ENCODE measurements around the gene MAPK10.
A peak's percentile ranks its signal among the peaks of the same experiment; 100 is the strongest.
"Not testable (repeated sequence)": the region's sequence is repeated elsewhere in the genome, so short reads cannot be mapped to it uniquely, and the experiment has no call there.

MAPK10 gene

DNA sequence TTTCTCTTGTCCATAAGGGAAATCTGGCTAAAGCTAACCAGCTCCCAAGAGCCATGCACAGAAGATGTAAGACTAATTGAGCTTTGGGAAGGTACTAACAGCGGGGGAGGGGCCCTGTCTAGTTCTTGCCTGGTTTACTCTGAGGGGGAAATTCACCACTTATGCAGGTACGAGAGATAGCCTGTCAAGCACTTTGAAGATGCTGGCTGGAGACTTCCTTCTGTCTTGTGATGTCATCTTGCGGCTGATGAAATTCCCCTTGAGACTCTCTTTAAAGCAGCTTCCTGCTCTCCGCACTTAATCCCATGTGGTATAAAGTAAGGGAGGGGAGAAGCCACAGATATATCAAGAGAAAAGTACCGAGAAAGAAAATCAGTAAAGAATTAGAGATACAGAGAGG, 345.3 kb downstream of the MAPK10 start:
- H3K27ac ChIP-seq = no peak overlapping the region
- no peak overlapping the region for H3K4me3 ChIP-seq

DNA sequence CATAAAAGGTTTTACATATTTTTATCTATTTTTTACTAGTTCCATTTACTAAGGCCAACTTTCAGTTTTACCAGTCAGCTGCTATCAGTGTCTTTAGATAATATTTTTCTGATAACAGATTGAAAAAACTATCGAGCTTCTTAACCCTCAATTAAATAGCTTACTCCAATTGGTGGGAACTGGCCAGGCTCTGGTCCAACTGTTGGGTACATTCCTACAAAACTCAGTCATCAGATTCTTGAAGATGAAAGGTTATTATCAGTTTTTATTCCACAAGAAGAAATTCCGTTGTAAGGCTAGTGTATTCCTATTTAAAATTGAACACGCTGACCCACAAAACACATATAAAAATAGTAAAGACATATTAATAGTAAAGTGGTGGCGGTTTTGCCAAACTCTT, 346.2 kb downstream of the MAPK10 start:
- Histone ChIP-seq H3K4me3 (no peak overlapping the region), H3K27ac (no peak overlapping the region)

DNA sequence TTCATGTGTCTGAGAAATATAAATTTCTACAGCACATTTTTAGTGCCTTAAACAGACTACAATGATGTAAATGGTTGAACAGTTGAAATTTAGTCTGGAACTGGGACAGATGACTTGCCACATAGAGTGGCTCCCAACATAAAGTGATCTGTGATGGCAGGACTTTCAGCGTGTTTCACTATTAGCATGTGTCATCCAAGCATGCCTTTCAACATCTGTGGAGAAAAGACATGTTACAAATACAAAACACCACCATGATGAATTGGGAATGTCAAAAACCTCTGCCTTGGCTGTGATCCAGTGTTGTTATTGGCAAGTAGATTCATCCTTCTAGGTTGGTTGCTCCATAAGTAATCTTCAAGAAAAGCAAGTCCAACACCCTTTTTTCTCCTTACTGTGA, 348.7 kb downstream of the MAPK10 start:
- H3K4me3 ChIP-seq = no peak overlapping the region
- H3K27ac ChIP-seq = no peak overlapping the region

DNA sequence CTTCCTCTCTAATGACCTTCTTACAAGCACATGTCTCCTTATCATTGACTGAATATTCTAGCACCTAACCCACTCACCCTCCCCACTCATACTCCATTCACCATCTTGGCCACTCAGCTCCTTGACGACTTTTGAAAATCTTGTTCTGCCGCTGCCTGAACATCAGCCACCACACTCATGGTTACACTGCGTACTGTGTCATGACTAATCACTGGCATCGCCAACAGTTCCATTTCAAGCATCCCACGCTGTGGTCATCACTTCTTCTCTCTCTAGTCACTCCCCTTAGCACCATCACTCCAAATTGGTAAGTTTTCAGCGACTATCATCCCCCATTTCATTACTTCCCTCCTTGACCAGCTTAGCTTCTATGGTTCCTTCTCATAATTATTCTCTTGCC, 352.8 kb downstream of the MAPK10 start:
- no peak overlapping the region for H3K27ac ChIP-seq
- H3K4me3 ChIP-seq = no peak overlapping the region

DNA sequence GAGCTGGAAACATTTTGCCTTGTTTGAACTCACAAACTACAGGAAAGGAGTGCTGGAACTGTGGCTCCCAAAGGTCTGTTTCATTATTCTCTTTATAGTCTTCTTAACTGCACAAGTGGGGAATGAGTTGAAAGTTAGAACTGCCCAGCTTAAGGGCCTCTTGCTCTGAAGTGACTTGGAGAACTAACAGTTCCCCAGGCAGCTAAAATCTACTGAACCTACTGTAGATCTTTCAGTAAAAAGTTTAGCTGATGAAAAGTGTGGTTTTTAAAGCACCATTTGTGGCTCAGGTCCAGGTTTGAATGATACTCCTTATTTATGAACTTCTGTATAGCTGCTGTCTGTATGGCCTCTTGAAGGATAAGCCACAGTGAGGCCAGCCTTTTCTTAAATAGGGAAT, 353.8 kb downstream of the MAPK10 start:
- H3K4me3 ChIP-seq = no peak overlapping the region
- H3K27ac ChIP-seq = no peak overlapping the region

DNA sequence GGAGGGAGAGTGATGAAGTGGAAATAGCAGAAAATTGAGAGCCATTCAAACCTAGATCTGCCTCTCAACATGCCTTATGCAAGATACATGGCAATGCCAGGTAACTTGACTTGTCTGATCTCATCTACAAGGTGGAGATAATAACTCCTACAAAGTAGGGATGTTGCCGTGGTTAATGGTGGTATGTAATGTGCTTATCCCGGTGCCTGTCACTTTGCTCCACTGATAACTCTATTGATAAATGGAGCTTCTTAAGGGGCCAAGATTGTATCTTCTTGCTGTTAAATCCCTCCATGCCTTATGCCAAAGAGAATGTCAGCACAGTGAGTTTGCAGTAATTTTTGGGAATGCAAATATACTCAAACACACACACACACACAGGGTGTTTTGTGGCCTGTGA, 355.8 kb downstream of the MAPK10 start:
- no peak overlapping the region for H3K4me3 ChIP-seq

DNA sequence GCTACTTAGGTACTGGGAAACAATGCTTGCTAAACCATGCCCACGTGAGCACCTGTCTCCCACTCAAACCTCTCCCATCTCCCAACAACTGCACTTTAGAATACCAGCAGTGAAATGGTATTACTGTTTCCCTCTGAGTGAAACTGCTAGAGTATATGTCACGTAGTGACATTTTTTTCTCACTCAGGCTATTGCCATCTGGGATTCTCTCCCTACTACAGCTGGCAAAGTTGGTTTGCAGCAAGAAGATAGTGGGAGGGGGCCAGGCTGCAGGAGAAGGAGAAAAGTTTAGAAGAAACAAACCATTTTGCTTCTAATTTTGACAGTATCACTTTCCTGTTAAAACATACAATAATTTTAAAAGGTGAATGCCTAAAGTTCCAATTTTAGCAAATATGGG, 358.3 kb downstream of the MAPK10 start:
- H3K4me3 ChIP-seq = no peak overlapping the region

More for the DNA sequence above, 355.8 kb downstream of the MAPK10 start:
- no peak overlapping the region for H3K27ac ChIP-seq

DNA sequence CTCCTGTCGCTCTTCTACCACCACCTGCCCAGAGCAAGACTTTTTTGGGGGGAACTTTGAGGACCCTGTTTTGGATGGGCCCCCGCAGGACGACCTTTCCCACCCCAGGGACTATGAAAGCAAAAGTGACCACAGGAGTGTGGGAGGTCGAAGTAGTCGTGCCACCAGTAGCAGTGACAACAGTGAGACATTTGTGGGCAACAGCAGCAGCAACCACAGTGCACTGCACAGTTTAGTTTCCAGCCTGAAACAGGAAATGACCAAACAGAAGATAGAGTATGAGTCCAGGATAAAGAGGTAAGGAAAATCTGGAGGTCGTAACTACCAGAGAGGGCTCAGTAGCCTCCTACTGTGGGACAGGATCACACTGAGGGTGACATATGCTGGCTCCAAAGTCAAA, 364.5 kb downstream of the MAPK10 start:
- H3K27ac ChIP-seq = no peak overlapping the region

More for the DNA sequence above, 358.3 kb downstream of the MAPK10 start:
- H3K27ac ChIP-seq = no peak overlapping the region

DNA sequence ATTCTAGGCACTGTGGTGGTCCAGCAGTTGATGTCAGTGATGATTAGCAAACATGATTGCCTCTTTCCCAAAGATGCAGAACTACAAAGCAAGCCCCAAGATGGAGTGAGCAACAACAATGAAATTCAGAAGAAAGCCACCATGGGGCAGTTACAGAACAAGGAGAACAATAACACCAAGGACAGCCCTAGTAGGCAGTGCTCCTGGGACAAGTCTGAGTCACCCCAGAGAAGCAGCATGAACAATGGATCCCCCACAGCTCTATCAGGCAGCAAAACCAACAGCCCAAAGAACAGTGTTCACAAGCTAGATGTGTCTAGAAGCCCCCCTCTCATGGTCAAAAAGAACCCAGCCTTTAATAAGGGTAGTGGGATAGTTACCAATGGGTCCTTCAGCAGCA, 365.3 kb downstream of the MAPK10 start:
- Histone ChIP-seq H3K4me3 (no peak overlapping the region), H3K27ac (no peak overlapping the region)

More for the DNA sequence above, 364.5 kb downstream of the MAPK10 start:
- H3K4me3 ChIP-seq = no peak overlapping the region

DNA sequence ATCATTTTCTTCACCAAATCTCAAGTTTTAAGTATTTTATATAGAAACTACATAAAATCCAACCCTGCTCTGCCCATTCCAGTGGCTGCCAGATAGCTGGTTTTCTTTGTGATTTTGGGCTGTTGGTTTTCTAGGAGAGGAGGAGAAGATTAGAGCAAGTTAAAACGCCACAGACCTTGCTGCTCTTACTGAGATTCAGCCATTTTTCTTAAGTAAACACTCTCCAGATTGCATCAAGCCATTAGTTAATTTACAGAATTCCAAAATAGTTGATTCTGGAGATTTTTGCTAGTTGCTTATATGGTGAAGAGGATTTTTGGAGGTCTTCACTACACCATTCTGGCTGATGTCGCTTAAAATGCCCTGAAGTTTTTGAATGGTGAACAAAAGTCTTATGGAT, 366.2 kb downstream of the MAPK10 start:
- H3K27ac ChIP-seq = no peak overlapping the region
- no peak overlapping the region for H3K4me3 ChIP-seq

DNA sequence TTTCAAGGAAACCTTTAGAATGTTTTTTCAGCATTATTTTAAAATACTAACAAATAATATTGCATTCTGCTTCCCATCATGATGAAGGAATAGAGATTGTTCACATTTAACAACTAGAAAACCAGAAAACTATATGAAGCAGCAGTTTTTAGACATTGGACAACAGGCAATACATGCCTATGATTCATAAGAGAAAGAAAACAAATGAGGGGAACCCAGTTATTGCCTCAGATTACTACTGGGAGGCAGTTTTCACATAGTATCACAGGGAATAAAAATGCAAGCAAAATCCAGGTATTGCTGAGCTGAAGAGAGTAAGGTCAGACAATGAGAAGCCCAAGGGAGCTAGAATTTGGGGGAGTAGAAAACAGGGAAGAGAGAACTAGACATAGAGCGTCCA, 373.6 kb downstream of the MAPK10 start:
- H3K27ac ChIP-seq = no peak overlapping the region
- no peak overlapping the region for H3K4me3 ChIP-seq

DNA sequence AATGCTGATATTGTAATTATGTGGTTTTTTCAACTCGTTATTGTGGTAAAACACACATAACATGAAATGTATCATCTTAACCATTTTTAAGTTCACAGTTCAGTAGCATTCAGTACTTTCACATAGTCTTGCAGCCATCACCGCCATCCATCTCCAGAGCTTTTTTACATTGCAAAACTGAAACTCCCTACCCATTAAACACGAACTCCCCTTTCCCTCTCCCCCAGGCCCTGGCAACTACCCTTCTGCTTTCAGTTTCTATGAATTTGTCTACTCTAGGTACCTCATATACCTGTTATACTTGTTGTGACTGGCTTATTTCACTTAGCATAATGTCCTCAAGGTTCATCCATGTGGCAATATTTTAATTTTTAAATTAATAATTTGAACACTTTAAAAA, 380.6 kb downstream of the MAPK10 start:
- H3K4me3 ChIP-seq = no peak overlapping the region
- H3K27ac ChIP-seq = no peak overlapping the region

DNA sequence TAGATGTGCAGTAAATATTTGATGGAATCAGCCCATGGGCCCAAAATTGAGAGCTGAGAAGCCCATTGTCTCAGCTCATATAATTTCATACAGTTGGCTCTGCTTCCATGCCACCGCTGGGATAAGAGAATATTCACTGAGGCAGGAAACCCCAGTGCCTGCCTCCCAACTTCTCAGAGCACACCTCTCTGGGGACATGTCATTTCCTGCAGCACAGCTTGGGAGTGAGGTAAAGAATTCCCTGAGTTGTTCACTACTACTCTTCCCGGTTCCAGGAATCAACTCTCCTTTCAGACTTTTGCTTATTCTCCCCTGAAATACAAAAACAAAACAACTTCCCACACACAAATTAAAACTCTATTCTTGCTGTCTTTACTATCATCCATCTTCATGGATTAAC, 389.3 kb downstream of the MAPK10 start:
- no peak overlapping the region for H3K4me3 ChIP-seq
- no peak overlapping the region for H3K27ac ChIP-seq

DNA sequence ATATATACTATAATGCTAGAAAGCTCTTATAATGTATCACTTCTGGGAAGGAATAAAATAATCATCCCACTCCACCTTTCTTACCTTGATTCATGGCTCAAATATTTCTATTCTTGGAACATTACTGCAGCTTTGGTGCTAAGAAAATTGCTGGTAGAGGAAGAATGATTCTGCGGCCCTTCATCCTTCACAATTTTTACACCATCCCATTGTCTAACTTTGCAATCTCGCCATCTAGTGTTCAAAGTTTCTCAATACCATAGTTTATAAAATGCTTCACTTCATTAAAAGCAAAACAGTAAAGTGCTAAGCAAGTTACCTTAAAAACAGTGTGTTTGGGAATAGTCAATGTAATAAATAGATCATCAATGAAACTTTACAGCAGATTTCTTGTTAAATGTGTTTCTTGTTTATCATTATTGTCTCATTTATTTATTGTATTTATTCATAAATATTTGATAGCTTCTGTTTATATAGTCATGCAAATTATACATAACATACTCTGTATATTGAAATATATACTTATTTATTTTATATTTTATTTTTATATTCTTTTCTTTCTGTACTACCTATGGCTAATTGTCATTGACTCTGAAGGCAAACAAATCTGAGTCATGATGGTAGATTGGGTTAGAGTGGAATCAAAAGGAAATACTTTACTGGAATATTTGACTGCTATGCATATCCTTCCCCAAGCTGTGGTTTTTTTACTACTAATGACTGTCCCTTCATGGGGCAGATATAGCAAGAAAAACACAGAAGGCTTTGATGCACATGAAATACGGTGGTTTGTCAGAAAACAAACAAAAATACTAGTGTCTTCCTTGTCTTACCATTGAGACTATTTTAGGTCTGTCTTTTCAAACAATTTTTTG, 390.7 kb downstream of the MAPK10 start:
- Histone ChIP-seq H3K4me3 (no peak overlapping the region), H3K27ac (no peak overlapping the region)

DNA sequence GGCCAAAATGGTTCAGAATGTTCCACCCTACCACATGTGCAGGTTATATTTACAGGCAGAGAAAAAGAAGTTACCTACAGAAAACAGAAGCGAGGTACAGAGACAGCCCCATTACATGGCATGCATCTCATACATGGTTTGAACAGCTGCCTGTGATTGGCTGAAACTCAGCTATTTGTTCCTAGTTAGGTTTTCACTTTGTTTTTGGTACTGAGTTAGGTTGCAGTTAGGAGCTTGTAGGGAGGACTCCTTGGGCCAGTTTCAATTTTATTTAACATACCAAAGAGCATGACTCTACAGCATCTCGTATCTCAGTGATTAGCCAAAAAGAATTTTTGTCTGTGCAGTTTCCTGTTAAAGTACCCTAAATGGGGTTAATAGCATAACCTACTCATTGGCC, 392.0 kb downstream of the MAPK10 start:
- peak overlapping the region in 2 of 21 experiments; percentile 7 to 22 for H3K27ac ChIP-seq
- no peak overlapping the region for H3K4me3 ChIP-seq

DNA sequence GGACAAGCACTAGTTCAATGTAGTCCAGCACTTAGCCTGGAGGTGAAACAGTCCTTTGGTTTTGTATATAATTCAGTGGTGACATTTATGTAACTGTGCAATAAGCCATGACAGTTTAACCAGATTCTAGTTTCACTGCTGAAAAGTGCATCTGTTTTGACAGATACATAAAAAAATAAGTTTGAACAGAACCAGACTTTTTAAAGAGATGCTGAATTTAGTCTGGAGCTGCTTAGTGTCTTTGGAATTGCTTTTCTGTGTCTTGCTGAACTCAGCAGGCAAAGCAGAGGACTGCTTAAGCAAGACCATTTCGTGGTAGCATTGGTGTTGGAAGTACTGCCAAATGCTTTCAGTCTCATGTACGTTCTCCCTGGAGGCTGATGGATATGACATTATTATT, 393.5 kb downstream of the MAPK10 start:
- H3K27ac ChIP-seq = peak overlapping the region in 3 of 21 experiments; percentile 14 to 57 (median 14)

DNA sequence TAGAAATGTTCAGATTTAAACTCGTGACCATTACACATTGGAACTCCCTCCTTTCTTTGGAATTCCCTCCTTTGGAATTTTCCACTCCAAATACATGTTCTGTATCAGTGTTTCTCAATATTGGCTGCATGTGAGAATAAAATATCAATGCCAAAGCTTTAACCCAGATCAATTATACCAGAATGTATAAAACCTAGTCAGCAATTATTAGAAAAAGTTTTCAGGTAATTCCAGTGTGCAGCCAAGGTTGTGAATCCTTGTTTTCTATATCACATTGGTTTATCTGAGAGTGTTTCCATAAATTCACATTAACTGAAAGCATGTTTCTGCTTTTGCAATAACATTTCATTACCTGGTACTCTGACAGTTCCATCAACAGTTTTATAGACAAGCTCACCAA, 394.3 kb downstream of the MAPK10 start:
- no peak overlapping the region for H3K4me3 ChIP-seq
- peak overlapping the region in 2 of 21 experiments; percentile 14 to 57 for H3K27ac ChIP-seq

More for the DNA sequence above, 393.5 kb downstream of the MAPK10 start:
- no peak overlapping the region for H3K4me3 ChIP-seq

DNA sequence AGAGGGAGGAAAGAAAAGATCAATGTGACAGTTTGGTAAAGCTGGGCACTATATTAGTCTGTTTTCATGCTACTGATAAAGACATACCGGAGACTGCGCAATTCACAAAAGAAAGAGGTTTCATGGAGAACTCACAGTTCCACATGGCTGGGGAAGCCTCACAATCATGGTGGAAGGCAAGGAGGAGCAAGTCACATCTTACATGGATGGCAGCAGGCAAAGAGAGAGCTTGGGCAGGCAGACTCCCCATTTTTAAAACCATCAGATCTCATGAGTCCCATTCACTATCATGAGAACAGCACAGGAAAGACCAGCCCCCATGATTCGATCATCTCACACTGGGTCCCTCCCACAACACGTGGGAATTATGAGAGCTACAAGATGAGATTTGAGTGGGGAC, 394.8 kb downstream of the MAPK10 start:
- peak overlapping the region in 2 of 21 experiments; percentile 9 to 15 for H3K27ac ChIP-seq

DNA sequence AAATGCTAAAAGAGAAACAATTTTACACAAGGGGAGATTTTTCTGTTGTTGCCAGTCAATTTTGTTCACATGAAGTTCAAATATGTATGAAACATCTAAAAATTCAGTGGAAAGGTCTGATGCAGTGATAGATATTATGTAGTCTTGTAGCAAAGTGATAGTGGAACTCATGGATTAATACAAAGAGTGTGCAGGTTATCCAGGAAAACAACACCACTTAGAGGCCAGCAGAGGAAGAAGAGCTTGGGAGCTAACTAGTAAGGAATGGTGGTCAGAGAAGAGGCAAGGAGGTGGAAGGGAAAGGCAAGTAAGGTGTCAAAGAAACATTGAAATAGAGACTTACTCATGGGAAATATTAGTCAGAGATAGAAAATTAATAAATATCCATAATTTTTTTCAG, 395.6 kb downstream of the MAPK10 start:
- Histone ChIP-seq H3K4me3 (no peak overlapping the region), H3K27ac (no peak overlapping the region)

More for the DNA sequence above, 394.8 kb downstream of the MAPK10 start:
- H3K4me3 ChIP-seq = not testable (repeated sequence)

DNA sequence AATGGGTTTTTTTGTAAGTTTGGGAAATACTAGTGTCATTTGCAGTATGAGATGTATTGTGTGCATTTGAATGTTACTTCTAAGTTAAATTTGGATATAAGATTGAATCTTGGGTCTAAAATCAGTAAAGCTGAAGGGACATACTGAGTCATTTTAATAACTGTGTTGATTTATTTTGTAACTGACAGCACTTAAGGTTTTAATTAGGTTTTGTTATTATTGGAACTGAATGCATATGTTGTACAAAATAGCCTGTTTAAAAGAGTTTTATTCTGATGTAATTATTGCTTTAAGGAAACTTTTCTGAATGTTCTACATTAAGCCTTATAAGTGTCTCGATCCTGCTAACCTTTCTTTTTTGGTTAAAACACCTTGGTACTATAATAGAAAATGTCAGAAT, 396.6 kb downstream of the MAPK10 start:
- Histone ChIP-seq H3K27ac (no peak overlapping the region), H3K4me3 (no peak overlapping the region)

DNA sequence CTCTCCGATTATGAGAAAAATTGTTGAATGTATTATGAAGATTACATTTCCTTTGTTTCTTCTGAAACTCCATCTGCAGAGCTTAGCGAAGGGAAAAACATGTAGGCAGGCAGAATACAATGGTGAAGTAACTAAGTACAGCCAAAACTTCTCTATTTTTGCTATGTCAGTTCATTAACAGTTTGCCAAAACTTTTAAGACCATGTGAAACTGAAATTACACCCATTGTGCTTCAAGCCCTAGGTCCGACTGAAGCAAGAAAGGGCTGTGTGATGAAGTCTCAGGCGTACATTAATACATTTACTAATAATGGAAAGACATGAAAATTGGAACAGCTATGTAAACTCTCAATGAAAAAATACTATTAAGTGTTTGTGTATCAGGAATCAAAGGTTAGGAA, 398.0 kb downstream of the MAPK10 start:
- Histone ChIP-seq H3K27ac (no peak overlapping the region), H3K4me3 (no peak overlapping the region)
